HG03575 (cell line): ENCODE results near the gene TMEFF1.
"Not testable (repeated sequence)": the region's sequence is repeated elsewhere in the genome, so short reads cannot be mapped to it uniquely, and the experiment has no call there.

Source experiments
- ATAC-seq: cut with Tn5 transposase; IDR thresholded peaks from one replicate; pipeline ENCODE4 v1.9.1; 2021; ENCODE audit not compliant: unreplicated experiment, insufficient number of reproducible peaks, low FRiP score; ENCODE audit errors: extremely low read depth

The TMEFF1 gene

GRCh38 chr9:100478192-100478591, 5.2 kb downstream of the TMEFF1 start:
- no peak for ATAC-seq

GRCh38 chr9:100479820-100480219, 6.9 kb downstream of the TMEFF1 start:
- no peak for ATAC-seq

DNA sequence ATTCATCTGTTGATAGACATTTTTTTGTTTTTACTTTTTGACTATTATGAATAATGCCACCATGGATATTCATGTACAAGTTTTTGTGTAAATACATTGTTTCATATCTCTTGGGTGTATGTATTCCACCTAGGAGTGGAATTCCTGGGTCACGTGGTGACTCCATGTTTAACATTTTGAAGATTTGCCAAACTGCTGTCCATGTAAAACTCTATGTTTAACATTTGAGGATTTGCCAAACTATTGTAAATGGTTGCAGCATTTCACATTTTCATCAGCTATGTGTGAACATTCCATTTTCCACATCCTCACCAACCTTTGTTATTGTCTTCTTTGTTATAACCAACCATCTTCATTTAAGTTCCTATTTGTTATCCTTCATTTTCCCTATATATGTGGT, 12.2 kb downstream of the TMEFF1 start:
- ATAC-seq: no peak

DNA sequence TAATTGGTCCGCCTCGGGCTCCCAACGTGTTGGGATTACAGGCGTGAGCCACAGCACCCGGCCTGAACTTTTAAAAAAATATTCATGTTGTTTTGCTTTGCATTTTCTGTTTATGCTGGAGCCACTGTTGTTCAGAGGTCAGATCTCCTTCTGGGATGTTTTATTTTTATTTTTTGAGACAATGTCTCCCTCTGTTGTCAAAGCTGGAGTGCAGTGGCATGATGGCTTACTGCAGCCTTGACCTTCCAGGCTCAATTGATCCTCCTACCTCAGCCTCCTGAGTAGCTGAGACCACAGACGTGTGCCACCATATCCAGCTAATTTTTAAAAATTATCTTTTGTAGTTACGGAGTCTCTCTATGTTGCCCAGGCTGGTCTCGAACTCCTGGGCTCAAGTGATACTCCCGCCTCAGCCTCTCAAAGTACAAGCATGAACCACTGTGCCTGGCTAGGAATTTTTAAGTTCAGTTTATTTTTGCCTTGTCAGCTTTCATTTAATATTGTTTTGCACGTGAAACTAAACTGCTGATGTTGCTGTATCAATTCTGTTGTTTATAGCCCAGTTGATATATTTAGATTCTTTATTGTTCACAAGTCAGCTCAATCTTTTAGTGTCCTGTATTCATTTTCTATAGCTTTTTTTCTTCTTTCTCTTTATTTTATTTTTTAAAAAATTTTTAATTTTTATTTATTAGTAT, 13.7 kb downstream of the TMEFF1 start:
- ATAC-seq: no peak

DNA sequence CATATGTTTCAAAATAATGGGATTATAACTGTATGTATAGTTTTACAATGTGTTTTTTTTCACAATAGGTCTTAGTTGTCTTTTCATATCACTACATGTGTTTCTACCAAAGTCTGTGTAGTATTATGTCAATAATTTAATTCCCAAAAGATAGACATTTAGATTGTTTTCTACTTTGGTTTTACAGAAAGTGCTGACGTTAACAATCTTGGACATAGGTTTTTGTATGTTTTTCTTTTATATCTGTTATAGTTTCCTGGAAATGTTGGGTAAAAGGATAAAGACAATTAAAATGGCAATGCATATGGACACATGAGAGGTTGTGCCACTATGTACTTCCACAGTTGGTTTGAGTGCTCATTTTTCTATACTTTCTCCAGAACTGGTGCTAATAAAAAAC, 15.2 kb downstream of the TMEFF1 start:
- no peak for ATAC-seq

DNA sequence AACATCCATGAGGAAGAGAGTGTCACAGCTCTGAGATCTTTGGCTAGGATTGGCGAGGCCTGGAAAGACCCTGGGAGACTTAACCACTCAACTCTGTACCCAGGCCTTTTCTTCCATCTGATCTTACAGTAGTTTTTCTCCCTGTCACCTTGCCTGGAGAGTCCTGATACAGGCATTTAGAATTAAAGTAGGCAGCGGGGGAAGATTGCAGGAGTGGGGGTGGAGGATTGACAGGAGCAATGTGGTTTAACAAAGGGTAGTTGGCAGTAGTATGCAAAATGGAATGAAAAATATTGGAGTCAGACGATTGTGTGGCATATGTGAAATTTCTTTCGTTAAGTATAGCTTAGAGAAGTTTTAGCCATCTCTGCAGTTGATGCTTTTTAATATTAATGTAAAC, 16.9 kb downstream of the TMEFF1 start:
- ATAC-seq: no peak

DNA sequence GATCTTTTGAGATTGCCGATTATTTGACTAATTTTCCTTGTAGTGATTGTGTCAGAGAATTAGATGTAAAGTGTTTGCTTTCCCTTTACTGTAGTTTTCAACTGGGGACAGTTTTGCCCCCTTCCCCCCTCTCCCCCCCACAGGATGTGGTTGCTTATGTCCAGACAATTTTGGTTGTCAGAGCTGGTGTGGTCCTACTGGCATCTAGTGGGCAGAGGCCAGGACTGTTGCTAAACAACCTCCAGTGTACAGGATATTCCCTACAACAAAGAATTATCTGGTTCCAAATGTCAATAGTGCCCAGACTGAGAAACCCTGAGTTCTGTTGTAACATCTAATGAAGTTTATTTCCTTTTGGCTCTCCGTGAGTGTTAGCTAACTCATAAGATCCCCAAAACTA, 20.0 kb downstream of the TMEFF1 start:
- ATAC-seq: no peak

GRCh38 chr9:100498592-100498991, 25.6 kb downstream of the TMEFF1 start:
- ATAC-seq: no peak

GRCh38 chr9:100499460-100499859, 26.5 kb downstream of the TMEFF1 start:
- no peak for ATAC-seq

- no peak for ATAC-seq
These were observed 26.9 kb downstream of the TMEFF1 start for GRCh38 chr9:100499866-100500265.

DNA sequence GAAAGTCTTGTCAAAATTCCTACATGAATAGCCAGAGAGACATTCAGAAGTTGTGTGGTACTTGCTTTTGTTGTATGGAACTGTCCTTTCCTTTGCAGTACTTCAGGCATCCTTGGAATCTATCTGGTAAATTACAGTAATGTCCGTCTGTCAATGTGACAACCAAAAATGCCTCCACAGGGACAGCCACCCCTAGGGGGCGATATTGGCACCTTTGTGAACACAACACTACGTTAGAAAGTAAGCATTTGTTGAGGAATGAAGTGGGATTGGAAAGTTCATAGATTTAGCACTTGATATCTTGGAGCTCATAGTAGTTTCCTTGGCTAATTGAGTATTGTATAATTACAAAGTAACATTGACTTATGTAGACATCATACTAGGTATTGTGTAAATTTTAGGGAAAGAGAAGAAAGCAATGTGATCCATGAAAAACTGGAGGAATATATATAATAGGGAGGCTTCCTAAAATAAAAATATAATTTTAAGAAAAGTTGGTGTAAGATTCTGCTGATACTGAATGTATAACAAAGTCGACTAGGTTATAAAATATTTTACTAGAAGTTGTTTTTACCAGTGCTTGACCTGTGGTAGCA, 32.7 kb downstream of the TMEFF1 start:
- no peak for ATAC-seq

DNA sequence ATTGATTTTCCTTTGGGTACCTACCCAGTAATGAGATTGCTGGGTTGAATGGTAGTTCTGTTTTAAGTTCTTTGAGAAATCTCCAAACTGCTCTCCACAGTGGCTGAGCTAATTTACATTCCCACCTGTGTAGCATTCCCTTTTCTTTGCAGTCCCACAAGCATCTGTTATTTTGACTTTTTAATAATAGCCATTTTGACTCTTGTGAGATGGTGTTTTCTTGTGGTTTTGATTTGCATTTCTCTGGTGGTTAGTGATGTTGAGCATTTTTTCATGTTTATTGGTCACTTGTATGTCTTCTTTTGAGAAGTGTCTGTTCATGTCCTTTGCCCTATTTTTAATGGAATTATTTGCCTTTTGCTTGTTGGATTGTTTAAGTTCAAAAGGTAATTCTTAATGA, 34.4 kb downstream of the TMEFF1 start:
- not testable (repeated sequence) for ATAC-seq

GRCh38 chr9:100511205-100511604, 38.3 kb downstream of the TMEFF1 start:
- ATAC-seq: no peak

- no peak for ATAC-seq
These were observed 42.9 kb downstream of the TMEFF1 start for GRCh38 chr9:100515578-100516494.

DNA sequence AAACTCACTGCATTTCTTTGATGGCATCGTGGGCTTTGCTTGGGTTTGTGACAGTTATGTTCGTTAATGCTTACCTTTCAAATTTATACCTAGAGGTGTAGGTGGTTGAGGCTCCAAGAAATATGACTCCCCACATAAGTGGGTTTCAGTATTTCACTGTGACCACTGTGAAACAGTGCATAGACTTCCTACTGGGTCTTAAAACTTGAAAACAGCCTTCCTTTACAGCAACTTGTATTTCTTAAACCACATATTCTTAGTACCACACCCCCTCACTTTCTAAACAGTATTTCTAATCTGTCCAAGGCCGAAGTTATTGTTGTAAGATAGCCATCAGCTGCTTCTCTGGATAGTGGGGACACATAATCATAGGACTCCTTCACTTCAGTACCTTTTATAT, 48.3 kb downstream of the TMEFF1 start:
- ATAC-seq: no peak

- ATAC-seq: no peak
These were observed 52.6 kb downstream of the TMEFF1 start for GRCh38 chr9:100525563-100525962.

DNA sequence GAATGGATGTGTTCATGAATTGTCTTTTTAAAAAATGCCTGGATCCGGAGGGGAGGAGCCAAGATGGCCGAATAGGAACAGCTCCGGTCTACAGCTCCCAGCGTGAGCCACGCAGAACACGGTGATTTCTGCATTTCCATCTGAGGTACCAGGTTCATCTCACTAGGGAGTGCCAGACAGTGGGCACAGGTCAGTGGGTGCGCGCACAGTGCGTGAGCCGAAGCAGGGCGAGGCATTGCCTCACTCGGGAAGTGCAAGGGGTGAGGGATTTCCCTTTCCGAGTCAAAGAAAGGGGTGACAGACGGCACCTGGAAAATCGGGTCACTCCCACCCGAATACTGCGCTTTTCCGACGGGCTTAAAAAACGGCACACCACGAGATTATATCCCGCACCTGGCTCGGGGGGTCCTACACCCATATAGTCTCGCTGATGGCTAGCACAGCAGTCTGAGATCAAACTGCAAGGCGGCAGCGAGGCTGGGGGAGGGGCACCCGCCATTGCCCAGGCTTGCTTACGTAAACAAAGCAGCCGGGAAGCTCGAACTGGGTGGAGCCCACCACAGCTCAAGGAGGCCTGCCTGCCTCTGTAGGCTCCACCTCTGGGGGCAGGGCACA, 54.3 kb downstream of the TMEFF1 start:
- ATAC-seq: not testable (repeated sequence)

- ATAC-seq: no peak
These were observed 61.5 kb downstream of the TMEFF1 start for GRCh38 chr9:100534401-100534800.

- ATAC-seq: no peak
These were observed 67.4 kb downstream of the TMEFF1 start for GRCh38 chr9:100540327-100540726.

DNA sequence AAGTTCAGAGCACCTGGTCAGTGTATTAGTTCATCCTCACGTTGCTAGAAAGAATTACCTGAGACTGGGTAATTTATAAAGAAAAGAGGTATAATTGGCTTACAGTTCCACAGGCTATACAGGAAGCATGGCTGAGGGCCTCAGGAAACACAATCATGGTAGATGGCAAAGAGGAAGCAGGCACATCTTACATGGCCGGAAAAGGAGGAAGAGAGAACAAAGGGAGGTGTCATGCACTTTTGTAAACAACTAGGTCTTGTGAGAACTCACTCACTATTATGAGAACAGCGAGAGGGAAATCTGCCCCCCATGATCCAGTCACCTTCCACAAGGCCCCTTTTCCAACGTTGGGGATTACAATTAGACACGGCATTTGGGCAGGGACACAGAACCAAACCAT, 76.1 kb downstream of the TMEFF1 start:
- ATAC-seq: no peak
